ENCODE measurements around the gene UPK2.

The UPK2 gene

GRCh38 chr11:118956094-118956846 lies at the start of gene UPK2:
UPK2 (plus strand) TSS chr11:118956298; CDS start chr11:118956351, 53 bp downstream.
- DNase-seq = peak; percentile 77 to 87 (median 81)

- DNase-seq = peak; percentile 65 to 91 (median 76)
These were observed 48.8 kb upstream of the UPK2 start for GRCh38 chr11:118907051-118908042.

- DNase-seq = no peak
These were observed 47.8 kb upstream of the UPK2 start for GRCh38 chr11:118908264-118908663.

- no peak for DNase-seq
These were observed 47.0 kb upstream of the UPK2 start for GRCh38 chr11:118908901-118909618.

GRCh38 chr11:118909619-118910308 lies 46.3 kb upstream of the UPK2 start:
- DNase-seq = no peak

- no peak for DNase-seq
These were observed 45.6 kb upstream of the UPK2 start for GRCh38 chr11:118910309-118911112.

GRCh38 chr11:118911113-118911879 lies 44.8 kb upstream of the UPK2 start:
- DNase-seq = no peak

GRCh38 chr11:118911880-118912741 lies 44.0 kb upstream of the UPK2 start:
- peak in 2 of 4 experiments; percentile 36 to 58 for DNase-seq

GRCh38 chr11:118912742-118913410 lies 43.2 kb upstream of the UPK2 start:
- no peak for DNase-seq

GRCh38 chr11:118913411-118914125 lies 42.5 kb upstream of the UPK2 start:
- no peak for DNase-seq

GRCh38 chr11:118914178-118914918 lies 41.8 kb upstream of the UPK2 start:
- DNase-seq = peak in 3 of 4 experiments; percentile 28 to 78 (median 61)

- no peak for DNase-seq
These were observed 41.1 kb upstream of the UPK2 start for GRCh38 chr11:118914987-118915386.

GRCh38 chr11:118915396-118915795 lies 40.7 kb upstream of the UPK2 start:
- no peak for DNase-seq

- no peak for DNase-seq
These were observed 39.9 kb upstream of the UPK2 start for GRCh38 chr11:118915941-118916841.

GRCh38 chr11:118916842-118917388 lies 39.2 kb upstream of the UPK2 start:
- no peak for DNase-seq

- DNase-seq = no peak
These were observed 38.5 kb upstream of the UPK2 start for GRCh38 chr11:118917481-118918127.
